ENCODE data around the gene LPGAT1.

Gene LPGAT1

GRCh38 chr1:211762206-211762605 lies 68.4 kb downstream of the LPGAT1 start:
- DNase-seq (ENCODE audit: low read depth in 2 of 2), result no peak

GRCh38 chr1:211761400-211761799 lies 69.2 kb downstream of the LPGAT1 start:
- no peak for DNase-seq (ENCODE audit: low read depth in 2 of 2)

GRCh38 chr1:211756471-211757020 lies 74.0 kb downstream of the LPGAT1 start:
- DNase-seq (ENCODE audit: low read depth in 2 of 2), result no peak

GRCh38 chr1:211753649-211754251 lies 76.8 kb downstream of the LPGAT1 start:
- no peak for DNase-seq (ENCODE audit: low read depth in 2 of 2)

GRCh38 chr1:211752951-211753486 lies 77.5 kb downstream of the LPGAT1 start:
- DNase-seq (ENCODE audit: low read depth in 2 of 2), result no peak

GRCh38 chr1:211752317-211752716 lies 78.2 kb downstream of the LPGAT1 start:
- no peak for DNase-seq (ENCODE audit: low read depth in 2 of 2)

- no peak for DNase-seq (ENCODE audit: low read depth in 2 of 2)
Measured at GRCh38 chr1:211751438-211751837, 79.1 kb downstream of the LPGAT1 start.

- DNase-seq (ENCODE audit: low read depth in 2 of 2), result no peak
Measured at GRCh38 chr1:211750599-211750998, 80.0 kb downstream of the LPGAT1 start.

GRCh38 chr1:211749251-211749650 lies 81.3 kb downstream of the LPGAT1 start:
- no peak for DNase-seq (ENCODE audit: low read depth in 2 of 2)

GRCh38 chr1:211748810-211749209 lies 81.8 kb downstream of the LPGAT1 start:
- no peak for DNase-seq (ENCODE audit: low read depth in 2 of 2)

GRCh38 chr1:211742889-211743529 lies 87.6 kb downstream of the LPGAT1 start:
- DNase-seq (ENCODE audit: low read depth in 2 of 2), result no peak

GRCh38 chr1:211742272-211742671 lies 88.3 kb downstream of the LPGAT1 start:
- no peak for DNase-seq (ENCODE audit: low read depth in 2 of 2)

- no peak for DNase-seq (ENCODE audit: low read depth in 2 of 2)
Measured at GRCh38 chr1:211741788-211742187, 88.8 kb downstream of the LPGAT1 start.

GRCh38 chr1:211741116-211741515 lies 89.4 kb downstream of the LPGAT1 start:
- no peak for DNase-seq (ENCODE audit: low read depth in 2 of 2)

GRCh38 chr1:211739671-211740411 lies 90.7 kb downstream of the LPGAT1 start:
- no peak for DNase-seq (ENCODE audit: low read depth in 2 of 2)

GRCh38 chr1:211738691-211739301 lies 91.8 kb downstream of the LPGAT1 start:
- no peak for DNase-seq (ENCODE audit: low read depth in 2 of 2)

- no peak for DNase-seq (ENCODE audit: low read depth in 2 of 2)
Measured at GRCh38 chr1:211738096-211738690, 92.4 kb downstream of the LPGAT1 start.

- DNase-seq (ENCODE audit: low read depth in 2 of 2), result no peak
Measured at GRCh38 chr1:211737115-211738035, 93.2 kb downstream of the LPGAT1 start.

- no peak for DNase-seq (ENCODE audit: low read depth in 2 of 2)
Measured at GRCh38 chr1:211736351-211736915, 94.1 kb downstream of the LPGAT1 start.
